GM21526 (cell line): ENCODE results near the gene DHX58.

Source experiments
- ATAC-seq: cut with Tn5 transposase; IDR thresholded peaks from one replicate; pipeline ENCODE4 v1.9.1; 2021; ENCODE audit warnings: moderate library complexity; ENCODE audit not compliant: unreplicated experiment, low FRiP score

Gene DHX58

DNA sequence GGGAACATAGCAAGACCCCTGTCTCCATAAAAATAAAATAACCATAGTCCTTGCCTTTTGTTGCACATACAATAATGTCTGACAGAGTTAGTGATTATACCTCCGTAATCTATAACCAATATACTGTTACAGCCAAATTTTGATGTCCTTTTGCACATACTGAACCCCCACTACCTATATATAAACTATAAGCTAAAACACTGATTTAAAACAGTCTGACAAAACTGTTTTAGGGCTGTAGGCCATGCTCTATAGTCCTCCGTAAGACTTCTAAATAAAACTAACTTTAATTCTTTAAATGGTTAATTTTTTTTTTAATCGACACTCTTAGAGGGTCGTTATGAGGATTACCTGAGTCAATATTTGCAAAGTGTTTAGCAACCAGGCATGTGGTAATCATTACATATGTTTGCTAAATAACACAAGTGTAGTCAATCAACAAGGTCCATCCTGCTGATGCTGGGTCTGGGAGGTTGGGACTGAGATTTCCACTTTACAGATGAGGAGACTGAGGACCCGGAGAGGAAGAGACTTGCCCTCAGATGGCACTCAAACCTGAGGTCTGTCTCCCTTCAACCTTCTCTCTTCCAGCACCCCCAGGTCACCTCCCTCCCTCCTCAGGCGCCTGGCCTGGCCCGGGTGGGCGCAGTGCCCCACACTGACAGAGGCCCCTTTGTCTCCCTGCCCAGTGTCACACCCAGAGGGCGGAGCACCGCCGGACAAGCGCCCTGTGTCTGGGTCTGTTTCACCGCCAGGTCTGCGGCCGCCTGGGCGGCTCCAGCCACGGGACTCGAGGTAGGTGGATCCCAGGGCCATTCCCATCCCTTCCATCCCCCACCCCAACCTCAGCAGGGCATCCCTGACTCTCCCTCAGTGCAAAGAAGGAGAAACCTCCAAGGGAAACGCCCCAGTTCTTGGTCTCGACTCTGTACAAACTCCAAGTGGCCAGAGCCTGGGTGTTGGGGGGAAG, 24.5 kb downstream of the DHX58 start:
- no peak for ATAC-seq

GRCh38 chr17:42087042-42087701, 25.3 kb downstream of the DHX58 start:
- ATAC-seq, result no peak

DNA sequence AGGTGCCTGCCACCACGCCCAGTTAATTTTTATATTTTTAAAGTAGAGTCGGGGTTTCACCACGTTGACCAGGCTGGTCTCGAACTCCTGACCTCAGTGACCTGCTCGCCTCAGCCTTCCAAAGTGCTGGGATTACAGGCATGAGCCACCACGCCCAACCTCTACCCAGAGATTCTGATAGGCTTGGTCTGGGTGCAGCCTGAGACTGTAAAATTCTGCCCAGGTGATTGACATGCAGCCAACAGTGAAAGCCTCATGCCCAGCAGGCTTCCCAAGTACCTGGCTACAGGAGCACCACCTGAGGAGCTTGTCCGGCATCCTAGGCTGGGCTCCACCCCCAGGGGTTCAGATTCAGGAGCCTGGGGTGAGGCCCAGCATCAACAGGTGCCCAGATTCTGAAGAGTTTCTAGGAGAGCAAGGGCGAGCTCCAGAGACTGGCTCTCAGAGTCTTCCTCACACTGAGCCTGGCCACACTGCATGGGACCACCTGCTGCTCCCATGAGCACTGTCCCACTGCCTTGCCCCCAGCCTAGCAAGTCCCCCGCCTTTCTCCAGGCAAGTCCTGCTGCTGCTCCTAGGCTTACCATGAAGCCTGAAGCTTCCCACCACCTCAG, 30.9 kb downstream of the DHX58 start:
- no peak for ATAC-seq

- ATAC-seq, result no peak
These were observed 33.0 kb downstream of the DHX58 start for GRCh38 chr17:42079541-42079940.

GRCh38 chr17:42078396-42079043, 34.0 kb downstream of the DHX58 start:
- ATAC-seq, result no peak

DNA sequence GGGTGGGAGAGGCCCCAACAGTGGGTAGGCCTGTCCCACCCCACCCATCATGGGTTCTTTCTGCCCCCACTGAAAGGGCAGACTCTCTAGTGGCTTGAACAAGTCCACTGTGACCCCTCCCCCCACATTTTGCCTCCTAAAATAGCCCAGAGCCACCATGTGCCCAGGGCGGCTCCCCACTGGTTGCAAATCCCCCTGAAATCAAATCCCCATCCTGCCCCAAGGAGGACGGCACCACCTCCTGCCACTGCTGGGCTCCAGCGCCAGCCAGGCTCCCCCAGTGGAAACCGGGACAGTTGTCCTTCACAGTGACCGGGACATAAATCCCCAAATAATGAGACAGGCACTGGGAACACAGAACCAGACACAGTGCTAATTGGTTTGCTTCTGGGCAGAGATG, 34.8 kb downstream of the DHX58 start:
- no peak for ATAC-seq

DNA sequence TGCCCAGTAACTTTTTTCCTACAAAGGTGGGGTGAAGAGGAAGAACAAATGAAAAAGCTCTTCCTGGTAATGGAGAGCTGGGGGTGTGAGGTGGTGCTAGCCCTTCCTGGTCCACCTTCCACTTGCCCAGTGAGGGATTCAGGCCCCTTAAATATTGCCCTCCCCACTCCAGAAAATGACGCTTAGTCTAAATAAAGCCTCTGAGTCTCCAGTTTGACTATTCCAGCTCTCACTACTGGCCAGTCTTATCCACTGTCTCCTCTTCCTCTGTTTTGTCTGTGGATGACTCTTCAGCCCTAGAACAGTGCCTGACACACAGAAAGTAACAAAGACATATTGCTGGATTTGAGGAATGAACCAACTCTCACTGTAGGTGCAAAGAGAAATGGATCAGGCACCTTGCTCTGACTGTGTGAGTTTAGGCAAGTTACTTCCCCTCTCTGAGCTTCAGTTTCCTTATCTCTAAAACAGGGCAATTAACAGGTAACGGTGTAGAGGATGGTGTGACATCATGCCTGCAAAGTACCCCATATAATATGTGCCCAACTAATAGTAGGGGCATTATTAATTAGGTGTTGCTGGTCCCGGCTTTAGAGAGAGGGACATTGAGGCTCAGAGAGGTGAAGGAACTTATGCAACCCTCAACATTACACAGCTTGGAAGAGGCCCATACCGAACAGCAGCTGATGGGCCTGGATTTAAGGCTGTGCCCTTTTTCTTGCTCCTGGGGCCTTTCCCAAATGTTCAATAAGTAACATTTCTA, 35.5 kb downstream of the DHX58 start:
- ATAC-seq, result no peak

DNA sequence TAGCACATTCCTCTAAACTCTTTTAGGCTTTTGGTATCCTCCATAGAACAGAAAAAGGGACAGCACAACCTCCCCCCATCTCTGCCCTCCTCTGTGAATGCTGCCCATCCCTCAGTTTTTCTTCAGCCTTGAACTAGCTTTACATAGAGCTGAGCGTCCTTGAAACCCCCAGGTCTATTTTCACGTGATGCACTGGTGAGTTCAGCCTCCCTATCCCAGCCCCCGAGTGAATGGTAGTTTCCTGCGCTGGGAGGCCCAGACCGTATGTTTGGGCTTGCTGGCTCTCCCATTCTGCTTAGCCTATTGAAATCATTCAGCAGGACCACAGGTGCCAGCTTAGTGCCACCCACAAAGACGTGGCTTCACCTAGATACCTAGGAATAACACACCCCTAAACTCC, 36.7 kb downstream of the DHX58 start:
- ATAC-seq, result no peak

DNA sequence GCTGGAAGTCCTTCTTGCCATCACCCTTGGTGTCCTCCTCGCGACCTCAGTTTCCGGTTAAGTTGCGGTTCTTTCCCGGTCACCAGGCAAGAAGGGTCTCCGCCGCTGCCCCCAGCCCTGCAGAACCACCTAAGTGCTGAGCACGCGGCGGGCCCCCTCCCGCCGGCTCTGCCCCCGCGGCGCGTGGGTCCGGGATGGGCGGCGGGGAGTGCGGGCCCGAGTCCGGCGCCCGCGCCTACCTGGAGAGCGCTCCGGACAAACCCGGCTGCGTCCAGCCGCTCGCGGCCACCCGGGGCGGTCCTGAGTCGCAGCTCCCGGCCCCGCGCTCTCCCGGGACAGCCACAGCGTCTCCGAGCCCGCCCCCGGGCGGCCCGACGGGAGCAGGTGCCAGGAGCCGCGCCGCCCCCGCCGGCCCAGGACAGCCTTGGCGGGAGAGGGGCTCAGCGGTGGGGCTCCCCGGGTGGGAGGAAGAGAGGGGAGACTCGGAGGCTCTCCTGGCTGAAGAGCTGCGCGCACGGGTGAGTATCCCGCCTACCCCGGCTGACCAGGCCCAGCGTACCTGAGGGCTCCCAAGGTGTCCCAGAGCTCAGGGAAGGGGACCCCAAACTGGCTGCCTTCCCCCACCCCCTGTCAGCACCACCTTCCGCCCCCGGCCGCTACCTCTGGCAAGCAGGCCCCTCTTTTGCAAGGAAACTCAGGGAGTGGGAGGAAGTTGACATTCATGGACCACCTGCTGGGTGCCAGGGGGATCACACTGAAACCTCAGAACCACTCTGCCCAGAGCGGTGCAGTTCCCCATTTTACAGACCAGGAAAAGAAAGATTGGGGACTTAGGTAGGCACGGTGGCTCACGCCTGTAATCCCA, 40.0 kb downstream of the DHX58 start:
- ATAC-seq, result no peak

- ATAC-seq, result no peak
These were observed 40.7 kb downstream of the DHX58 start for GRCh38 chr17:42071810-42072209.

GRCh38 chr17:42068979-42069378, 43.5 kb downstream of the DHX58 start:
- no peak for ATAC-seq

DNA sequence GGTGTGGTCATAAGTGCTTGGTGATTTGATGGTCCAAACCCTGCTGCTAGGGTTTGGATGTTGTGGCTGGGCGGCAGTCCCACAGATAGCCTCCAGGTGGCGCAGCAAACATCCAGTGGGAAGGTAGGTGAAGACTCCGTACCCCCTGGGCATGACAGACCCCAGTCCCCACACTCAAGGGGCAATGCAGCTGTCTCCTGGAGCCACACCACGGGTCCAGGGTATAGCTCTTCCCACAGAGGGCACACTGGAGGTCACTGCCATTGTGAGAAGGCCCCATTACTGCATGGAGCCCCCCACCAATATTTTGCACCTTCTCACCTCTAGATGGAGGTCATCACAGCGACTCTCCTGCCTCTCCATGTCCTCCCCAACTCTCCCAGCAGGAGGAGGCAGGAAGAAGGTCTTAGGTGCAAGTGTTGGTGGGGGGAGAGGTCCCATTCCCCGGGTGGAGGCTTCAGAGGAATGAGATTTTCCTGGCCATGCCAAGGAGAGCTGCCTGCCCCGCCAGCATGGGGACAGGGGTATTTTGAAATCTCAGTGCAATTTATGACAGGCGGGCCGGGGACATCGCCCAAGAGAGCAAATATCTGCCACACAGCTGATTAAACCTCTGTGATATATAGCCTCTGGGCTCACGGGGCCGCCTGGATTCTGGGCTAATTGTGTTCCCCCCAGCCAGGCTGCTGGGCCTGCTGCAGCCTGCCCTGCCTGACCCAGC, 45.0 kb downstream of the DHX58 start:
- no peak for ATAC-seq

DNA sequence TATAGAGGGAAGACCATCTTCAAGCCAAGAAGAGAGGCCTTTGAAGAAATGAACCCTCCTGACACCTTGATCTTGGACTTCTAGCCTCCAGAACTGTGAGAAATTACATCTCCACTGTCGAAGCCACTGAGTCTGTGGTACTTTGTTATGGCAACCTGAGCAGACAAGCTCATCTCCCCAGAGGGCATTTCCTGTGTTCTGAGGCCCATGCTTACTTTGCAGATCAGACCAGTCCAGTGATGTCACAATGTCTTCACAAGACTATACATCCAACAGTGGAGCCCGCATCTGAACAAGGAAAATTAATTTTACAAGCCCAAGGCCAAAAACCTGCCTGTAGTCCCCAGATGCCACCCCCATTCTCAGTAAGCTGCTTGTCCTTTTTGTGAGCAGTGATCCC, 47.3 kb downstream of the DHX58 start:
- ATAC-seq, result no peak

GRCh38 chr17:42062681-42063080, 49.8 kb downstream of the DHX58 start:
- no peak for ATAC-seq

- ATAC-seq, result no peak
These were observed 50.6 kb downstream of the DHX58 start for GRCh38 chr17:42061646-42062487.

GRCh38 chr17:42060231-42060630, 52.3 kb downstream of the DHX58 start:
- no peak for ATAC-seq

DNA sequence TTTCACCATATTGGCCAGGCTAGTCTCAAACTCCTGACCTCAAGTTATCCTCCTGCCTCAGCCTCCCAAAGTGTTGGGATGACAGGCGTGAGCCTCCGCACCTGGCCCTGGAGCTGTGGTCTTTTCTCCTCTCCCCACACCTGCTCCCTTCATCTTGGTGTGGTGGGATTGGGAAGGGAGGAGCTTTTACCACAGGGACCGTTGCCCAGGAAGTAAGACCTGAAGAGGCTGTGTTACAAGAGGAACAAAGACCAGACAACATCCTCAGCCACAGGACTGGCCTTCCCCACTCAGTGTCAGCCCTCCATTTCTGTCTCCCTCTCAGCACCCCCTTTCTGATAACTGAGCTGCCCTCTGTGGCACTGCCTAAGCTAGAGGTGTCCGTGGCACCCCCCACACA, 52.7 kb downstream of the DHX58 start:
- ATAC-seq, result no peak

- ATAC-seq, result no peak
These were observed 54.5 kb downstream of the DHX58 start for GRCh38 chr17:42058063-42058462.
